Amygdala (tissue), 56 donors: Measurements from ENCODE around the gene MC4R.
A peak's percentile ranks its signal among the peaks of the same experiment; 100 is the strongest.
"Not testable (repeated sequence)": the region's sequence is repeated elsewhere in the genome, so short reads cannot be mapped to it uniquely, and the experiment has no call there.

ENCODE experiments used
- DNase-seq, 56 donors: peaks; one replicate each; lab custom pipeline; 2025; lab: John Stamatoyannopoulos, UW

MC4R gene

DNA sequence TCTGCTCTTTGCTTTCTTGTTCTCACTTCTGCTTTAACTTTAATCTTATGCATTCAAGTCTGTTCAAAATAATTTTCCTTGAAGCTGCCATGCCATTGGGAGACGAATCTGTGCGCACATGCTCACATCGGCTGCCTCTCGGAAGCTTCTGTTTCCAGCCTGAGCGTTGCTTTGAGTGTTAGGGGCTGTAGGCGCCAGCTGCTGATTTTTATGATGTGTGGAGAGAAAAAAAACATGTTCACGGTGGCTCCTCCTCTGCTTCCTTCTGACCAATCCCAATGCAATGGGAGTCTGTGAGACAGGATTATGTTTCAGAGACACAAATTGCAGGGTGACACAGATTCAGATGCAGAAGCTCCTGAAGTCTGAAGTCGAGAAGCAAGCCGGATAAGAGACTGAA is at the start of gene MC4R:
Gene MC4R, minus strand, starts transcription at position 180 of the 400 bp plus-strand sequence. CDS start 426 bp downstream, outside the sequence.
- peak in 38 of 56 donors; percentile 1 to 68 (median 15) for DNase-seq

DNA sequence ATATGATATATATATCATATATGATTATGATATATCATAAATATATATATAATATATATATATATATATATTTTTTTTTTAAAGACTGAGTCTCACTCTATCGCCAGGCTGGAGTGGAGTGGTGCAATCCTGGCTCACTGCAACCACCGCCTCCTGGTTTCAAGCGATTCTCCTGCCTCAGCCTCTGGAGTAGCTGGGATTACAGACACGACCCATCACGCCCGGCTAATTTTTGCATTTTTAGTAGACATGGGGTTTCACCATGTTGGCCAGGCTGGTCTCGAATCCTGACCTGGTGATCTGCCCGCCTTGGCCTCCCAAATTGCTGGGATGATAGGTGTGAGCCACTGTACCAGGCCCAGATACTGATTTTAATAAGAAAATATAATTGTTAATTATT is 49.7 kb upstream of the MC4R start:
- not testable (repeated sequence) for DNase-seq

DNA sequence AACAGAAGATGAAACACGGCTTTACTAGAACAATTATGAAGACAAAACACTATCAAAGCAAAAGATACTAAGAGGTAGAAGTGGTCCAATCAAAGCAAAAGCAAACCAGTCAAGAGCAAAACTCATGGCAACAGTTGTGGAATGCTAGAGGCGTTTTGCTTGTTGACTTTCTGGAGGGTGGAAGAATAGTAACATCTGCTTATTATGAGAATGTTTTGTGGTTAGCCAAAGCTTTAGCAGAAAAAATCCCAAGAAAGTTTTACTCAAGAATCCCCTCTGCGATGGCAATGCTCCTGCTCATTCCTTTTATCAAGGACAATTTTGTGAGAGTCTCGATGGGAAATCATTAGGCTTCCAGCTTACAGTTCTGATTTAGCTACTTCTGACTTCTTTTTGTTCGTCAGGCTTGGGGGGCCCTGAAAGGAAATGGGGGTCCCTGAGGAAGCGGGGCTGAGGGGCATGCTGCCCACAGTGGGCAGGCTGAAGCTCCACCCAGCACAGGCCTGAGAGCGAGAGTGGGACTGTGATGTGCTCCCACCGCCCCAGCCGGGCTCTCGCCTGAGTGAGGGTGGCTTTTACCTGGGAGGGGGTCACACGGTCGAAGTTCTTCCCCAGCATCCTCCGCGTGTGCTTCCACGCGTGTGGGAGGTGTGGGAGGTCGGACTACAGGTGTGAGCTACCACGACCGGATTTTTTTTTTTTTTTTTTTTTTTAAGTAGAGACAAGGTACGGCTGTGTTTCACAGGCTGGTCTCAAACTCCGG is 49.0 kb upstream of the MC4R start:
- no peak for DNase-seq

DNA sequence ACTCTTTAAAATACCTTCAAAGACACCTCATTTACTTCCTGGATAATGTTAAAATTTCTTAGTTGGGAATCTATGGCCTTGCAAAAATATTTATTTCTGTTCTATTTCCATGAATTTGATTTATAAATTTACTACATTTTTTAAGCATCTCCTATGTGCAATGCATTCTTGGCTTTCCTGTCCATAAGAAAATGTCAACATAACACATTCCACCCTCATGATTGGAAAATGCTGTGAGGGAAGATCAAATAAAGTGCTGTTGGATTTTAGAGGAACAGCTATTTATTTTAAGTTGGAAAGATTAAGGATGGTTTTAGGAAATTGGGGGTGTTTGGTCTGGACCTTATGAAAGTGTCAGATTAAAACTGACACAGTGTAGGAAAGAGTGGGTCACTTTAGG is 45.4 kb upstream of the MC4R start:
- DNase-seq = no peak

DNA sequence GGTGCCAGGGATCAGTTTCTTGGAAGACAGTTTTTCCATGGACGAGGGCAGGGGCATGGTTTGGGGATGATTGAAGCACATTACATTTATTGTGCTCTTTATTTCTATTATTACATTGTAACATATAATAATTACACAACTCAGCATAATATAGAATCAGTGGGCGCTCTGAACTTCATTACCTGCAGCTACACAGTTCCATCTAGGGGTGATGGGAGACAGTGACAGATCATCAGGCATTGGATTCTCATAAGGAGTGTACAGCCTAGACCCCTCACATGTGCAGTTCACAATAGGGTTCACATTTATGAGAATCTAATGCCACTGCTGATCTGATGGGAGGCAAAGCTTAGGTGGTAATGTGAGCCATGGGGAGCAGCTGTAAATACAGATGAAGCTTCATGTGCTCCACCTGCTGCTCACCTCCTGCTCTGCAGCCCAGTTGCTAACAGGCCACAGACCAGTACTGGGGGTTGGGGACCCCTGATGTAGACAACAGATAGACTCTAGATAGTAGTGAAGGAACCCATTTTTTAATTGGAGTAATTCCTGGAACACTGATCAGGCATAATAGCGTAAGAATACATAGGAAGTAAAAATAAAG is 41.5 kb upstream of the MC4R start:
- no peak for DNase-seq

DNA sequence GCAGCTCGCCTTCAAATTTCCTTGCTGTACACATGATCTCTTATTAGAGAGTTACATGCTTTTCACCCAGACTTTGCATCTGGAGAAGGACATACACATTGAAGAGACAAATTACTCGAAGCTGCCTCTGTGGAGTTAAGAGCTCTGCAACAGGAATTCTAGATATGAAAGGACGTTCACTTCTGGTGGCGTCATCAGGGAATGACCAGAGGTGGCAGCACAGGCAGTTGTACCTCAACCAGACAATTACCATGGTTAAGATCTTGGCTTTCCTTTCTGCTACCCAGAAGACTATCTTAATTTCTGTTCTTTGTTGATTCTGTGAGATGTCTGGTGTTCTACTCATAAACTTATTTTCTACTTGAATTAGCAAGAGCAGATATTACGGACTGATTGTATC is 39.1 kb upstream of the MC4R start:
- DNase-seq = no peak

DNA sequence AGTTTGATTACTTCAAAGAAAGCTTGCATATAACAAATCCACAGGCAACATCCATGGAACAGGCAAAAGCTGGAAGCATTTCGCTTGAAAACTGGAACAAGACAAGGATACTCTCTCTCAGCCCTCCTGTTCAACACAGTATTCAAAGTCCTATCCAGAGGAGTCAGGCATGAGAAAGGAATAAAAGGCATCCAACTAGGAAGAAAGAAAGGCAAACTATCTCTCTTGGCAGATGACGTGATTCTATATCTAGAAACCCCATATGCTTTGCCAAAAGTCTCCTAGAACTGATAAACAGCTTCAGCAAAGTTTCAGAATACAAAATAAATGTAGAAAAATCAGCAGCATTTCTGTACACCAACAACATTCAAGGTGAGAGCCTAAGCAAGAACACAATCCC is 34.1 kb upstream of the MC4R start:
- DNase-seq = no peak

DNA sequence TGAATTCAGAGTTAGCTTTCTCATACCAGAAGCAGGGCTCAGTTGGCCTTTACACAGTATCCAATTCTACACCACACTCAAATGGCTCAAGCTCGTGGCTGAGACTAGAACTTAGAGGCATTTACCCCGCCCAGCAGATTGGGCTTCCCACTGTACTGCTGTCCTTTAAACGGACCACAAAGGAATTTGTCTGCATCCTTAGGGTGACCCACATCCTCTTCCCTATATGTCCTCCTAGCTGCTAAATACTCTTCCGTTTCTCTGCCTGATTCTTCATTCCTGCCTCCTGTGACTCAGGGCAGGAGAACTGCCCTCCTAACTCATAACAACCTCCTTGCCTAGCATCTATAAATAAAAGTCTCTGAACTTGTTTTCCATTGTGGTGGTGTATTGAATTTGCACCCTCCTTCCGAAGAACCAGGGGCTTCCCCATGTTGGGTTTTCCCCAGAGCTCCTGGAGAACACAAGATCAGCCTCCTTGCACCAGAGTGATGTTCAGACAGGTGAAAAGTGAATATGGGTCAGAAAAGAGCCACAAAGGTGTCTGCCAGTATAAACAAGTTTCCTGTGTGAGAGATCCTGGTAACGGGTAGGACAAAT is 32.0 kb upstream of the MC4R start:
- no peak for DNase-seq

DNA sequence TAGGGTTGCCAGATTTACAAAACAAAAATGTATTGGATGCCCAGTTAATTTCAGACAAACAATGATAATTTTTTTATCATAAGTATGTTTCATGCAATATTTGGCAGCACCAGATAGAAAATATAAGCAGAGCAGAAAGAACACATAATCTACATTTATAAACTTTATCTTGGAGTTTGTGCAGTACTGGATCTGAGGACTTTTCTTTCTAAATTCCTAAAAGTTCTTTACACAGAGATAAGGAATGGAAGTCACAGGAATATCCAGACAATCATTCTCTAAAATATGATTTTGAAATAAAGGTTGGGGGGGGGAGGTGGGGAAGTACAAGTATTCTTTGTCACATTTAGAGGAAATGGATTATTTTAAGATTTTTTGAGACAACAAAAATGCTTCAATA is 28.8 kb upstream of the MC4R start:
- no peak for DNase-seq

DNA sequence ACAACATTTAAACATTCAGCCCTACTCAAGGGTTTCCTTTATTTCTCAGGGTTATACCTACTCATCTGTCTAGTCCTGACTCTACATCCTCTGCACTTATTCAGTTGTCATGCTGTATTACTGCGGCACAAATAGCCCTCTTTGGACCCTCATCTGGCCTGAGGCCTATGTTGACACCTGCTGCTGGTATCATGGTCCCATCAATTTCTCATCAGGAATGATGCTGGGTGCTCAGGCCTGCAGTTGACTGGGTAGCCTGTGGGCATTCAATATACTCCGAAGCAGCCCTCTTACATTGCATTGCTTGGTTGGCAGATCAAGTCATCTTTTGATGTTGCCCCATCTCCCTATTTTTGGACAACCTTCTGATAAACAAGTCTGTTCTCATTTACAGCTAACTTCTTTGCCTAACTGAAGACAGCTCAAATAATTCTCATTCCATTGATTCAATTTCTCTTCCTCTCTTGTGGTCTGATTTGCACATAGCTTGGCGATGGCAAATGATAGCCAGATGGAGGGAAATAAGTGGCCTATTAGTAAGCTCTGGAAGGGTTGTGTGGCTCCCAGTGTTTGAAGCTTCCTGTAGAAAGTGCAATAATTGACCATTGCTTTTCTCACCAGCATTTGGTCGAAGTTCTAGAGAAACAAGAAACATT is 19.1 kb upstream of the MC4R start:
- DNase-seq = no peak

DNA sequence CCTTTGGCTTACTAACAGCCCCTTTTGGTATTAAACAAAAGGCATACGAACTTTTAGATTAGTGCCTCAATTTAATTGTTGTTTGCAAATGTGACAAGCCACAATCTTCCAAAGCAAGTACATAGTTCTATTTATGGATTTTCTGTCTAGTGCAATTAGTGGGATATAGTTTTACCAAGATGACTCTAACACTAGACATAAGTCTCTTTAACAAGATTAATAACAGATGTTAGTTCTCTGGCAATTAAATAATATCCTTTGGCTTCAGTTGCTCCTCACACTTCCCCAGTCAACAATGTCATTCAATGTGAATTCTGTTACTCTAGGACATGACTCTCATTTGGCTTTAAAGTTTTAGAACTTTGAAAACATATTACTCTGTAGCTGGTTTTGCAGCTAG is 16.7 kb upstream of the MC4R start:
- DNase-seq = no peak

DNA sequence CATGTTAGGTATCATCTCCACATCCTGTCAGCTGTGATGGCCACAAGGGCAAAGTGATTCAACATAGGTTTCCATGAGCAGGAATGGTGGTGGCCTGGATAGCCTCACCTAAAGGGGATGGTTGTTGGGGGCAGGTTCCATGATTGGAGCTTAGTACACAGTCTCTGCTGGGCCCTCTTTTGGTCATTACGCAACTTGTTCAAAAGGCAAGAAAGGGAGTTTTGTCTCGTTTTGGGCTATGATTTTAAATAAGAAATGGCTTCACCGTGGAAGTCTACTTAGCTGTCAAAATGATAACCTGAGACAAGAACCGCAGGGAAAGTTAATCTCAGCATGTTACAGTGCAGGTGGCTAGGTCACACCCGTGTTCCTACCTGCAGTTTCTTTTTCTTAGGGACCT is 13.1 kb upstream of the MC4R start:
- DNase-seq = no peak

DNA sequence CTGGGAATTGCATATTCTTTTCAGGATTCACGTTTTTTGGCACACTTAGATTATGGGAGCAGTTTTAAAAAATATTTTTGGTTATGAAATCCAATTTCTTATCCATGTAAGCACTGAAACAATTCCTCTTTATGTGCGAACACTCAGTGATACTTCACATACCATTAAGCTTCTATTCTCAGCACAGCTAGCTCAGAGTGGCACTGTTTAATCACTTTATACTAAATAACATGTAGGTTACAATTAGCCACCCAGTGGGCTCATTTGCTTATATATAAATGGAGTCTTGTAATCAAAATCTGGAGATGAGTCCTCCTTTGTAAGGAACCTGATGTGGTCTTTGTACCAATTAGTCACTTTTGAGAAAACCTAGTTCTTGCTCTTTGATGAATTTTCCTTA is 11.3 kb upstream of the MC4R start:
- no peak for DNase-seq

DNA sequence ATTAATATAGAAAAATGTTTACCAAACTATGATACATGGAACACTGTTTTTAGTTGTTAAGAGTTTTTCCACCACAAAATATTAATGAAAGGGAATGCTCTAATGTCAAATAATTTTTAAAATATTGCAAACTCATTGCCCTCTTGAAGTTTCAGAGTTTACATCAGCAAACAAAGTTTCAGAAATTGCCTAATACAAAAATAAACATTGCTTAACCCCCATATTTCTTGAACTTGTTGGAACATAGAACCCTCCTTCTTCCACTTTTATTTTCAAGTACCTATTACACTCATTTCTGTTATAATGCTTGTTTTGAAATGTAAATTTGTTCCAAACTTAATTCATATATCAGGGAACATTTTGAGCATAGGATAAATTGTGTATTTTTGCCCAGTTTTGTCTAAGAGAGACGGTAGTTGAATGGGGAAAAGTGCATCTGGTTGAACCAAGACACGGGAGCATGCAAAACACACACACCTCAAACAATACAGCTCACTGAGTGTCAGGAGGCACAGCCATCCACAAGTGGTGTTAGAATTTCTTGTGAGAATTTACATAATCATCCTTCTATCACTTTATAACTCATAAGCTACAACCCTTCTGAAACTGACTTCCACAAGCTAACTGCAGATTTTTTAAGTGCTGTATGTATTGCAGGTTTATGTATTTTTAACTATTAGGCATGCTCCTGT is 5.3 kb upstream of the MC4R start:
- DNase-seq = no peak

DNA sequence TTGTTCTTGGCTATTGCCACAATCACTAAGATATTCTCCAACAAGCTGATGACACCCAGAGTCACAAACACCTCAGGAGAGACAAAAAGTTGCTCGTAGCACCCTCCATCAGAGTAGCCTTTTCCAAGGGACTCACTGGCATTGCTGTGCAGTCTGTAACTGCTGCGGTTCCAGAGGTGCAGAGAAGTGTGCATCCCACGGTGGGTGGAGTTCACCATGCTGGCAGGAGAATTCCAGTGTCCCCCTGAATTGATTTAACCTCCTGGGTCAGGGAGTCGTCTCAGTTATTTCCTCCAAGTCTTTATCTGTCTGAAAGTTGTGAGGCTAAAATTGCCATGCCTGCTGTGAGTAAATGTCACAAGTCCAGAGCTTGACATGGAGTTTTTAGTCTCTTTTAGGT is 443 bp downstream of the MC4R start:
- DNase-seq = peak in 1 of 56 donors; percentile 0

DNA sequence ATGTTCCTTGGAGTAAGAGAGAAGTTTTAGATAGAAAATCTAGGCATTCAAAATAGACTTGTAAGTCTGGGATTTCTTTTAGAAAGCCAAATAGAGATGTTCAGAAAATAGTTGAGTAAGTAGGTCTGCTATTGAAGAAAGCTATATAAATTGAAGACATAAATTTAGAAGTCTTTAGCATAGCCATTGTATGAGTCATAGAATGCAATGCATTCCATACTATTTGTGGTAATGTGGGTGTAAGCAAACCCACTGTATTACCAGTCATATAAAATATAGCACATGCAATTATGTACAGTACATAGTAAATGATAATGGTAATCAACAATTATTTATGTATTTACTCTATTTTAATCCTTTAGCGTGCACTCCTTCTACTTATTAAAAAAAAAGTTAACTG is 14.1 kb downstream of the MC4R start:
- no peak for DNase-seq

DNA sequence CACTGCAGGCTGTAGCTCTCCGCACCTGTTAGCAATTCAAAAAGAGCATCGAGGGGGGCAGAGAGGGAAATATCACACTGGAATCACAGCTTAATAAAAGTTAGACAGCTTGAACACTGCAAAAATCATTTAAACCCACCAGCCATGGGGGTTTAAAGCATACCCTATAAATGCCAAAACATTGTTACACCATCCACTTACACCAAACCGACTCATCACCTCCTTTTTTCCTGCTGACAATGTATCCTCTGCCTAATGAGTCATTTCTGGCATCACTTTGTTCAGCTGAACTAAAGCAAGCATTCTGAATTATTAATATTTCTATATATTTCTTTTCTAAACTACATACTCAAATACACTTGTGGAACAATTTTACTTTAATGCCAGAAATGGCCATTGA is 21.6 kb downstream of the MC4R start:
- DNase-seq = peak in 1 of 56 donors; percentile 3

DNA sequence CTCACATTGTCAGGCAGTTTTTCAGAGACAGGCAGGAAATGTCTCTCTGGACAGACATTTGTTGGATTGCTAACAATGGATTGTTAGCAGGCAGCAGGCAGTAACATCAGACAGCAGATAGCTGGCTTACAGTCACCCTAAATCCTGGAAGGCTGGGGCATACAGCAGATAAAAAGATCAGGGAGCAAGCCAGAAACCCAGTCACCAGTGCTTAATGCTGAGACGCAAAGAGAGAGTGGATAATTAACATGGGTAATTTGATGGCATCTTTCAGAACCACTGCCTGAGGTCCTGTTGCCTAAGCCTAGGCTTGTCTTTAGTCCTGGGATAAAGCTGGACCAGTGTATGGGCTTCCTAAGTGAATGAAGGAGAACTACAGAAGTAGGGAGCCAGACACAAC is 22.4 kb downstream of the MC4R start:
- DNase-seq = no peak

DNA sequence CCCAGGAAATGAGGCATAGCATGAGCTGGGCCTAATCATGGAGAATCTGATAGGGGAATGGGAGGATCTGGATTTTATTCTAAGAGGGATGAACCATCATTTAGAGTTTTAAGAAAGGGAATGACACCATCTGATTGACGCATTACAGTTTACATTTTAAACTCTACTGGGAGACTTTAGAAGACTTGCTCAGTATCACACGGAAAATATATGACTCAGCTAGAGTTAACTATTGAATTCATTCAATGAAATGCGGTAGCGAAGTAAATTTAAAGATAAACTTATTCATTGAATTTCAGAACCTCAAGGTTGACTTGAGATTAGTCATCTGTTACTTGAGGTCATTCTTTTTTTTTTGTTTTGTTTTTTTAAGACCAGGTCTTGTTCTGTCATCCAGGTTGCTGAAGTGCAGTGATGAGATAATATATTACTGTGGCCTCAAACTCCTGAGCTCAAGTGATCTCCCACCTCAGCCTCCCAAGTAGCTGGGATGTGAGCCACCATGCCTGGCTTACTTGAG is 25.0 kb downstream of the MC4R start:
- DNase-seq = no peak

DNA sequence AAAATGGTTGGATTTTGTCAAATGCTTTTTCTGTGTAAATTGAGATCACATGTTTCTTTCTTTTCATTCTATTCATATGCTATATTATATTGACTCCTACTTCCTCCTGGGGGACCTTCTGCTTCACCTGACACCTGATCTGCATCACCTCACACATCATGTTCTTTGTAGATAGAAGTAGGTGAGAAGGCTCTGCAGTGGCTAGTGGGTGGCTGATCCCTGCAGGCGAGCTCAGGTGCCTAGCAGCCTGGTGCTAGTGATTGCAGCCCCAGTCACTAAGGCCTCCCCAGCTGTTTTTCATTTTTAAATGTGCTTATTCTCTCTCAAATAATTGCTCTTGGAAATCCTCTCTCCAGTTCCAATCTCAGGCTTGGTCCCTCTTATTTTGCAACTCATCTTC is 33.6 kb downstream of the MC4R start:
- no peak for DNase-seq

DNA sequence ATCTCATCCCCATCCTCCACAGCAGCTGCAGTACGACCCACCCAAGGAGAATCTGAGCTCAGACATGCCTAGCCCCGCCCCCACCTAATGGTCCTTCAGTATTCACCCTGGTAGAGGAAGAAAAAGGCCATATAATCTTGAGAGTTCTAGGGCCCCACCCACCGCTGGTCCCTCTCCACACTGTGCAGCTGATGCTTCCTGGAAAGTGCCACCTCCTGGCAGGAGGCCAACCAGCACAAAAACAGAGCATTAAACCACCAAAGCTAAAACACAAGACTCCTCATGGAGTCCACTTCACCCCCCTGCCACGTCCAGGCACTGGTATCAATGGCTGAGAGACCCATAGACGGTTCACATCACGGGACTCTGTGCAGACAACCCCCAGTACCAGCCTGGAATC is 40.7 kb downstream of the MC4R start:
- no peak for DNase-seq
